Mesenchymal stem cell (in vitro differentiated cells and primary cell): ENCODE results near the gene SRF.

Experiments used
- DNase-seq: peaks from one replicate; pipeline ENCODE4 v3.0.0-alpha.2; 2013
- H2AFZ ChIP-seq: one replicate; pipeline ENCODE4 v1.6.1; 2013; ENCODE audit warnings: low read depth, mild to moderate bottlenecking, control low read depth, inconsistent platforms, low read length, moderate library complexity
- H2AK5ac ChIP-seq: 2 replicates; pipeline ENCODE4 v1.6.1; 2013; ENCODE audit warnings: low read length, moderate library complexity, mild to moderate bottlenecking, inconsistent platforms; ENCODE audit not compliant: severe bottlenecking
- H2BK120ac ChIP-seq: one replicate; pipeline ENCODE4 v1.6.1; 2013; ENCODE audit warnings: low read depth, mild to moderate bottlenecking, inconsistent platforms, low read length, moderate library complexity
- H2BK12ac ChIP-seq, 2 experiments: one replicate each; pipeline ENCODE4 v1.6.1; 2013; ENCODE audit warnings: inconsistent platforms in 2 of 2, low read length in 2 of 2, mild to moderate bottlenecking in 2 of 2, moderate library complexity in 2 of 2, control low read depth in 1 of 2
- H2BK15ac ChIP-seq: one replicate; pipeline ENCODE4 v1.6.1; 2013; ENCODE audit warnings: mild to moderate bottlenecking, low read depth, inconsistent platforms; ENCODE audit not compliant: poor library complexity, severe bottlenecking
- H2BK5ac ChIP-seq: 2 replicates; pipeline ENCODE4 v1.6.1; 2013; ENCODE audit warnings: low read depth, mild to moderate bottlenecking, low read length, control low read depth, inconsistent platforms; ENCODE audit not compliant: poor library complexity, severe bottlenecking
- H3K14ac ChIP-seq, 2 experiments: one replicate each; pipeline ENCODE4 v1.6.1; 2013; ENCODE audit warnings: inconsistent platforms in 2 of 2, low read length in 2 of 2, control low read depth in 1 of 2, mild to moderate bottlenecking in 1 of 2, moderate library complexity in 1 of 2
- H3K18ac ChIP-seq, 2 experiments: one replicate each; pipeline ENCODE4 v1.6.1; 2013; ENCODE audit warnings: inconsistent platforms in 2 of 2, low read length in 2 of 2, control low read depth in 1 of 2, low read depth in 1 of 2, mild to moderate bottlenecking in 1 of 2
- H3K23ac ChIP-seq, 2 experiments: one replicate each; pipeline ENCODE4 v1.6.1; 2013; ENCODE audit warnings: inconsistent platforms in 2 of 2, low read length in 2 of 2, mild to moderate bottlenecking in 2 of 2, moderate library complexity in 2 of 2, control low read depth in 1 of 2
- H3K27ac ChIP-seq: 2 replicates; pipeline ENCODE4 v1.5.1; 2013; ENCODE audit warnings: mild to moderate bottlenecking, moderate library complexity, low read length, control low read depth, inconsistent platforms; ENCODE audit not compliant: poor library complexity, severe bottlenecking
- H3K27me3 ChIP-seq, 2 experiments: 2 replicates each; pipeline versions ENCODE4 v1.6.1 to v1.7.0; 2013; ENCODE audit warnings: low read length in 2 of 2, mild to moderate bottlenecking in 2 of 2, moderate library complexity in 2 of 2, control low read depth in 1 of 2, inconsistent platforms in 1 of 2; ENCODE audit not compliant: control insufficient read depth in 1 of 2, insufficient read depth in 1 of 2
- H3K36me3 ChIP-seq, 2 experiments: 2 replicates each; pipeline versions ENCODE4 v1.6.1 to v1.7.0; 2013; ENCODE audit warnings: low read length in 2 of 2, control low read depth in 1 of 2, inconsistent platforms in 1 of 2, low read depth in 1 of 2, mild to moderate bottlenecking in 1 of 2; ENCODE audit not compliant: insufficient read depth in 2 of 2, control insufficient read depth in 1 of 2
- H3K4ac ChIP-seq, 2 experiments: one replicate each; pipeline ENCODE4 v1.6.1; 2013; ENCODE audit warnings: inconsistent platforms in 2 of 2, low read length in 2 of 2, mild to moderate bottlenecking in 2 of 2, moderate library complexity in 2 of 2, control low read depth in 1 of 2, low read depth in 1 of 2
- H3K4me1 ChIP-seq: 2 replicates; pipeline ENCODE4 v1.6.1; 2013; ENCODE audit warnings: low read depth, low read length, control low read depth; ENCODE audit not compliant: control insufficient read depth, insufficient read depth
- H3K4me2 ChIP-seq: 2 replicates; pipeline ENCODE4 v1.6.1; 2013; ENCODE audit warnings: low read length, mild to moderate bottlenecking, inconsistent platforms; ENCODE audit not compliant: poor library complexity, severe bottlenecking
- H3K4me3 ChIP-seq, 2 experiments: 2 replicates each; pipeline versions ENCODE4 v1.5.1 to v1.7.0; 2013; ENCODE audit warnings: low read length in 2 of 2, mild to moderate bottlenecking in 2 of 2, control low read depth in 1 of 2, low read depth in 1 of 2; ENCODE audit not compliant: insufficient read depth in 1 of 2
- H3K79me1 ChIP-seq: replicated peaks from 2 replicates; pipeline ENCODE4 v1.6.1; 2013; ENCODE audit warnings: mild to moderate bottlenecking, control low read depth, low read length, inconsistent platforms; ENCODE audit not compliant: poor library complexity, severe bottlenecking
- H3K9ac ChIP-seq: 2 replicates; pipeline ENCODE4 v1.7.0; 2013; ENCODE audit warnings: mild to moderate bottlenecking, low read length, moderate library complexity
- H3K9me3 ChIP-seq: 2 replicates; pipeline ENCODE4 v1.7.0; 2013; ENCODE audit warnings: mild to moderate bottlenecking, low read length; ENCODE audit not compliant: control insufficient read depth
- H4K8ac ChIP-seq: one replicate; pipeline ENCODE4 v1.6.1; 2013; ENCODE audit warnings: inconsistent platforms, mild to moderate bottlenecking, low read length, moderate library complexity
- H4K91ac ChIP-seq: one replicate; pipeline ENCODE4 v1.6.1; 2013; ENCODE audit warnings: mild to moderate bottlenecking, low read length, inconsistent platforms
- WGBS: methylation state at CpG from one replicate; pipeline ENCODE4 v1.1.7; 2013; ENCODE audit warnings: mixed read lengths; 5-methylcytosine and 5-hydroxymethylcytosine counted together

SRF gene

DNA sequence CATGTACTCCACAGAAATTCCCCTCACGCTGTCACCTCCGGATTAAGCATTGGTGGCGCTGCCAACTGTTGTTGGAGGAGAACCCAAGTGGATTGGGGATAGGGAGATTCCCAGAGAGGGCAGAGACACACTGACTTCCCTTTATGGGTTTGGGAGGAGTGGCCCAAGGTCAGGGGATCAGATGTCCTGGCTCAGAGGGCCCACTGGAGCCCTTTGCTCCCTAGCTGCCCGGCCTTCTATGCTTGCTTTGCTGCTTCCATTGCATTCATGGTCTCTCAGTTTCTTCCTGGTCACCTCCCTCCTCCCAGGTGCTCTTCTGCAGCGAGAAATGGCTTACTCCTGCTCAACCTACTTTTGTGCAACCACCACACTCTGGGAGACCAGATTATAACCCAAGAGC lies 25.3 kb downstream of the SRF start:
- no peak overlapping the region for H3K27ac ChIP-seq
- H3K27me3 ChIP-seq: no peaks in the 10 kb centered on the region
- no peak overlapping the region for H3K4me3 ChIP-seq
- WGBS: over 99% methylated on average over 5 of the region's 5 CpGs
- H3K14ac ChIP-seq: no peak overlapping the region
- H3K9me3 ChIP-seq: no peaks in the 10 kb centered on the region
- H3K18ac ChIP-seq: no peak overlapping the region
- no peak overlapping the region for H3K4me2 ChIP-seq
- H2AK5ac ChIP-seq: no peak overlapping the region
- H4K91ac ChIP-seq: no peak overlapping the region
- H2AFZ ChIP-seq: no peak overlapping the region
- H3K4ac ChIP-seq: no peak overlapping the region
- peaks cover 6% of the 10 kb centered on the region for H3K79me1 ChIP-seq
- H2BK15ac ChIP-seq: no peak overlapping the region
- no peak for DNase-seq
- H3K36me3 ChIP-seq: peaks cover 69 to 75% of the 10 kb centered on the region in 2 experiments
- H3K4me1 ChIP-seq: no peaks in the 10 kb centered on the region
- H3K23ac ChIP-seq: no peak overlapping the region
- no peak overlapping the region for H3K9ac ChIP-seq
- no peak overlapping the region for H2BK5ac ChIP-seq
- no peak overlapping the region for H4K8ac ChIP-seq
- H2BK12ac ChIP-seq: no peak overlapping the region
- H2BK120ac ChIP-seq: no peak overlapping the region

DNA sequence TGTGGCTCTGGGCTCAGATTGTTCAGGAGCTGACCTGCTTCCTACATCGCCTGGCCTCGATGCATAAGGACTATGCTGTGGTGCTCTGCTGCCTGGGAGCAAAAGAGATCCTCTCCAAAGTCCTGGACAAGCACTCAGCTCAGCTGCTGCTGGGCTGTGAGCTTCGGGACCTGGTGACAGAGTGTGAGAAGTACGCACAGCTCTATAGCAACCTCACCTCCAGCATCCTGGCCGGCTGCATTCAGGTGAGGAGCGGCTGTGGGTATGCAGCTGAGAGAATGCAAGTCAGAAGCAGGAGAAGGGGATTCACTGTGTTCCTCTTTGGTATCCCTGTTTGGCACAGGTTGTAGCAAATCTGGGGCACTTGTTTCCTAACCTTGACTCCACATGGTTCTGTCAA lies 28.8 kb downstream of the SRF start:
- Histone ChIP-seq H3K36me3 (peaks cover 74 to 83% of the 10 kb centered on the region in 2 experiments), H2BK15ac (no peak overlapping the region), H3K27me3 (no peaks in the 10 kb centered on the region), H3K9ac (no peak overlapping the region), H3K23ac (no peak overlapping the region), H3K4ac (no peak overlapping the region), H3K14ac (no peak overlapping the region), H3K4me1 (no peaks in the 10 kb centered on the region), H2AK5ac (no peak overlapping the region), H3K18ac (no peak overlapping the region), H3K79me1 (no peaks in the 10 kb centered on the region), H2BK5ac (no peak overlapping the region), H3K4me2 (no peak overlapping the region), H4K8ac (no peak overlapping the region), H2BK12ac (no peak overlapping the region), H3K4me3 (no peak overlapping the region), H3K27ac (no peak overlapping the region), H3K9me3 (no peaks in the 10 kb centered on the region), H2BK120ac (no peak overlapping the region), H4K91ac (no peak overlapping the region), H2AFZ (no peak overlapping the region)
- 99% methylated on average over 5 of the region's 6 CpGs for WGBS
- DNase-seq: no peak

DNA sequence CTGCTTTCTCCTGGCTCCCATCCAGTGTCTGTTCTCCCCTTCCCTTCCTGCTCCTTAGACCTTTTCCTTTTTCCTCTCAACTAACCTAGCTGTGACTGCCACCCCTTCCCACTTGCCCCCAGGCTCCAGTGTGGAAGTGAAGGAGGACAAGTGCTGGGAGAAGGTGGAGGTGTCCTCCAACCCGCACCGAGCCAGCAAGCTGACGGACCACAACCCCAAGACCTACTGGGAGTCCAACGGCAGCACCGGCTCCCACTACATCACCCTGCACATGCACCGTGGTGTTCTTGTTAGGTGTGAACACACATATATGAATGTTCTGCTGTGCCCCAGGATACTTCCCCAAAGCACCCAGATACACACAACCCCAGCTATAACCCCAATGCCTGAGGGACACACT lies 29.5 kb downstream of the SRF start:
- Histone ChIP-seq H2BK12ac (no peak overlapping the region), H3K4me1 (no peaks in the 10 kb centered on the region), H3K4me2 (no peak overlapping the region), H3K23ac (no peak overlapping the region), H2AK5ac (no peak overlapping the region), H3K18ac (no peak overlapping the region), H4K91ac (no peak overlapping the region), H3K4me3 (no peak overlapping the region), H2AFZ (no peak overlapping the region), H4K8ac (no peak overlapping the region), H3K9me3 (no peaks in the 10 kb centered on the region), H3K36me3 (peaks cover 76 to 81% of the 10 kb centered on the region in 2 experiments), H3K9ac (no peak overlapping the region), H3K27me3 (no peaks in the 10 kb centered on the region), H3K14ac (no peak overlapping the region), H2BK120ac (no peak overlapping the region), H3K27ac (no peak overlapping the region), H3K4ac (no peak overlapping the region), H2BK5ac (no peak overlapping the region), H2BK15ac (no peak overlapping the region), H3K79me1 (no peaks in the 10 kb centered on the region)
- 94% methylated on average over 6 of the region's 6 CpGs for WGBS
- DNase-seq: no peak

DNA sequence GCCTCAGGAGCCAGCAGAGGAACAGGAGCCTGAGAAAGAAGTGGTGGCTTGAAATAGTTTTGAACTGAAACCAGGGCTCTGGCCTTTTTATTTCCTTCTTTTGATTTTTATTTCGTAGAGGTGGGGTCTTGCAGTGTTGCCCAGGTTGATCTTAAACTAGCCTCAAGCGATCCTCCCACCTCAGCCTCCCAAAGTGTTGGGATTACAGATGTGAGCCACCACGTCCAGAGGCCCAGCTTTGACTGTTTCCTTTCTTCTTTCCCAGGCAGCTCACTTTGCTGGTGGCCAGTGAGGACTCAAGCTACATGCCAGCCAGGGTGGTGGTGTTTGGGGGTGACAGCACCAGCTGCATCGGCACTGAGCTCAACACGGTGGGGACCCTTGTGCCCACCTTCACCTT lies 31.4 kb downstream of the SRF start:
- H3K27me3 ChIP-seq: no peaks in the 10 kb centered on the region
- no peak overlapping the region for H3K23ac ChIP-seq
- no peak overlapping the region for H2AFZ ChIP-seq
- H3K9ac ChIP-seq: no peak overlapping the region
- H3K14ac ChIP-seq: no peak overlapping the region
- H3K4ac ChIP-seq: peak overlapping the region in 1 of 2 experiments; percentile 16
- peaks cover 68 to 79% of the 10 kb centered on the region in 2 experiments for H3K36me3 ChIP-seq
- H3K9me3 ChIP-seq: peaks cover 10% of the 10 kb centered on the region
- no peak overlapping the region for H3K4me2 ChIP-seq
- H3K79me1 ChIP-seq: no peaks in the 10 kb centered on the region
- peak overlapping the region; percentile 25 for H4K91ac ChIP-seq
- H3K18ac ChIP-seq: no peak overlapping the region
- DNase-seq: no peak
- WGBS: 100% methylated on average over 2 of the region's 5 CpGs
- no peak overlapping the region for H4K8ac ChIP-seq
- no peak overlapping the region for H3K4me3 ChIP-seq
- no peak overlapping the region for H2BK5ac ChIP-seq
- no peak overlapping the region for H2AK5ac ChIP-seq
- H2BK15ac ChIP-seq: no peak overlapping the region
- H2BK120ac ChIP-seq: no peak overlapping the region
- H3K4me1 ChIP-seq: no peaks in the 10 kb centered on the region
- H3K27ac ChIP-seq: no peak overlapping the region
- no peak overlapping the region for H2BK12ac ChIP-seq
